Esophagus squamous epithelium (tissue), 4 donors: Measurements from ENCODE around the gene EXOC1L.

Source experiments
- CTCF ChIP-seq, 6 experiments: fragments of 450-650 bp in 4 of 6; fragments of 200-600 bp in 2 of 6; sonication (generic) in 2 of 6; IDR thresholded peaks; one replicate each; pipeline ENCODE4 v1.5.1; 2016 to 2019; ENCODE audit warnings: antibody characterized with exemption in 6 of 6, mild to moderate bottlenecking in 4 of 6, moderate library complexity in 4 of 6
- POLR2A ChIP-seq, 4 donors: fragments of 450-650 bp; IDR thresholded peaks; one replicate each; pipeline ENCODE4 v1.6.1; 2017; ENCODE audit warnings: antibody characterized with exemption in 4 of 4, mild to moderate bottlenecking in 4 of 4, moderate library complexity in 3 of 4

GRCh38 chr4:55826986-55827385 lies 7.4 kb downstream of the EXOC1L start:
- no peak for TF ChIP-seq CTCF (IDR thresholded peaks at IDR 0.05)
- TF ChIP-seq POLR2A (IDR thresholded peaks at IDR 0.05) = no peak
